Stimulated activated CD4-positive, alpha-beta T cell treated with anti-CD3 and anti-CD28 coated beads, Interleukin-12 subunit alpha, Interleukin-12 subunit beta, amount 100 ng/mL, for 4 hours (primary cell): ENCODE results near the gene RAPH1.

ENCODE experiments used
- DNase-seq: peaks from one replicate; pipeline ENCODE4 v3.0.0-alpha.2; 2020

Gene RAPH1

DNA sequence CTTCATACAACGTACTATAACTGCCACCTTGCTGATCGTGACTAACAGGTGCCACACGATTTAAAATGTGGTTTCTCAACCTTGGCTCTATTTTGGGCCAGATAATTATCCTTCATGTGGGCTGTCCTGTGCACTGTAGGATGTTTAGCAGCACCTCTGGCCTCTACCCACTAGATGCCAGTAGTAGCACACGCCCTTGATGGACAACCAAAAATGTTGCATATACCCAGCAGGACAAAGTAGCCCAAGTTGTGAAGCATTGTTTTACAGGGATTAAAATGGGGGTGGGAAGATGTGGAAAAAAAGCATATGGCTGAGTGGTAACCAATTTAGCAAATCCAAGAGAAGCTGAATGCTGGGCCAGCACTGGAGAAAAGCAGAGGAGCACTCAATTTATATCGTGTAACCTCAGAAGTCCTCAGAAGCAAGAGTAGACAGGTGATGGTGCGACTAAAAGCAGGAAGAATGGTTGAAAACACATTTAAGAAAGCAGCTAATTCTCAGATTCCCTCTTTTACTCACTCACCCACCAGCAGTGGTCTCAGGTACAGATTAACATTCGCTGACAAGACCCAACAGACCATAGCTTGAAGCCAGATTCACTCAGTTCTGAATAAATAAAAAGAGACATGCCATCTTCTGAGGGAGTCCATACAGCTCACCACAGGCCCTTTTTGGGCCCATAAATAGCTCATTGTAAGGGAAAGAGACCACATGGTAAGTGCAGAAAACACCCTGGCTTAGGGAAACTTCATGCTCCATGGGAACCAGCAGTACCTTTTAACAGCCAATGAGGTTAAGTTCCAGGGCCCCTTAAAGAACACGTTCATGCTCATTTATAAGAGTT, 50.6 kb downstream of the RAPH1 start:
- DNase-seq = peak; percentile 15

DNA sequence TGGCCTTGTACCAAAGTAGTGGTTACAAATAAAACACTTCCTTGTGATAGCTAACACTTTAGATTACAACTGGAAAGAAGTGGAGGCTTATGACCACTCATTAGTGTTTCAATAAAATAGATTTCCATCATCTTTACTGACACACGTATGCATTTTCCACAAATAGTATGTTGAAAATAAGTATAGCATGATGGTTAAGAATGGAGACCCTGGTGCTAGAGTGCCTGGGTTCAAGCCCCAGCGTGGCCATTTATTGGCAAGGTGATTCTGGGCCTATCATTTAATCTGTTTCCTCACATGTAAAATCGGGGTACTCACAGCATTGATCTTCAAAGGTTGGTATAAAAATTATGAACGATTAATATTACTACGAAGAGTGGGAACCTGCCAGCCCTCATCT, 54.5 kb downstream of the RAPH1 start:
- no peak for DNase-seq

DNA sequence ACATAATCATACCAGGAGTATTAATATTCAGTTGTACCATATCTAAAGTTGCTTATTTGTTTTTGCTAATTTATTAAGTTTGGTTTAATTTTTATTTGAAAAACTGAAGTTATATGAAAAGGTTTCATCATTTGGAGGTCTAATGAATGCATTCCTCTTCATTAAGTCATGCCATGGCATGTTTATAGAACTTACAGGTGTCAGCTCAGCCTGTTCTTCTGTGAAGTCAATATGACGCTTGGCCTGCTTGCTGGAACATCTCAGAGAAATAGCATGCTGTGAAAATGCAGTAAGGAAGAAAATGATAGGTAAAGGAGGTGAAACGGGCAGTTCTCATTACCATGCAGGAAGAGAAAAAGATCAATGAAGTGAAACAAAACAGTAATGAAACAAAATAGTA, 58.2 kb downstream of the RAPH1 start:
- no peak for DNase-seq

DNA sequence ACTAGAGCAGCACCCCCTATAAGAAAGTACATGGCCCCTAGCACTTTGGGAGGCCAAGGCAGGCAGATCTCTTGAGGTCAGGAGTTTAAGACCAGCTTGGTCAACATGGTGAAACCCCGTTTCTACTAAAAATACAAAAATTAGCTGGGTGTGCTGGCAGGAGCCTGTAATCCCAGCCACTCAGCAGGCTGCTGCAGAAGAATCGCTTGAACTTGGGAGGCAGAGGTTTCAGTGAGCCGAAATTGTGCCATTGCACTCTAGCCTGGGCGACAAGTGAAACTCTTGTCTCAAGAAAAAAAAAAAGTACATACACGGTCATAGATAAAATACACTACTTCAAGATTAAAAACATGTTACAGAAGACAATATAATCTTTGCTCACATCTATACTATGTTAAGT, 63.8 kb downstream of the RAPH1 start:
- no peak for DNase-seq

DNA sequence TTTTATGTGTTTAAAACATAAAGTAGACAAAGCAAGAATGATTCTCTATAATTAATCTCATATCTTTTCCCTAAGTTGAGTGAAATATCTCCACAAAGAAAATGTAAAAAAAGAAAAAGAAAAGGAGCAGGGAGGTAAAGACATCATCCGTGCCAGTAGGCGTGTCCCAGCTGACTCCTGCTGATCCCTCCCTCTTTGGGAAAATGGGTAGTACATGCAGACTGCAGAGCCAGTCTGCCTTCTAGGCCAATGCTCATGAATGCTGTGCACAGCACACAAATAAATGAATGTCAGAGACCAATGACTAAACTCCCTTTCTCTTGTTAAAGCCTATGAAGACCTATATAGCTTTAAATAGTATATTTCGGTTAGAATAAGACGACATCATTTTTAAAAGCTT, 64.7 kb downstream of the RAPH1 start:
- no peak for DNase-seq

DNA sequence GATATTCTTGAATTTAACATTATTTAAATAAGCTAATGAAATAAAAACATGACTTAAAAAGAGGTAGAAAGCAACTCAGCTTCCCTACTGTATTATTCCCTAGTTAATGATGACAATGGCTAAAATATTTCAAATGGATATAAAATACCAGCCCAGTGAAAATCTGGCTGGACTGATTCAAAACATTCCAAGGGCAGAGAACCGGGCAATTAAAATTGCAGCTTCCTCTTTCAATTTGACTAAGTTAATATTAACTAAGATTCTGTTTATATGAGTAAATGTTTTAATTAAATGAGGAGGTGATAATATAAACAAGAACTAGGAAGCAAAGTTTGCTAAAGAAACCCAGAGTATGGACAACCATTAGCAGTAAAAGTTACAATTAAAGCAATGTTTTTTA, 65.6 kb downstream of the RAPH1 start:
- no peak for DNase-seq

DNA sequence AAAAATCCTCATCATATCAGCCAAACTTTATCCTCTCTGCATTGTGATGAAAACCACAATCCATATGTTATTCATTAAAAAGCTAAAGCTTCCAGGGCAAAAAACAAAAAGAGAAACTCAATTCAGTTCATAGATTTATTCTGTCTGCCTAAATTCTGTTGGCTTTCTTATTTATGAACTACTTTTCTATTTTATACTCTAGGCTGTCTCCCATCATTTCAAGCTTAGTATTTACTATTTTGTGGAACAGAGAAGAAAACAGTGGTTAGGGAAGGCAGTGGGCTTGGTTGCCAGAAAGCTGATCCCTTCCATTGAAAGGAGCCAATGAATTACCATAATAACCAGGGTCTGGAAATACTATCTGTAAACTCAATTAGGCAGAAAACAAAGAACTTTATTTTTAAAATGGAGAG, 71.8 kb downstream of the RAPH1 start:
- DNase-seq = no peak

DNA sequence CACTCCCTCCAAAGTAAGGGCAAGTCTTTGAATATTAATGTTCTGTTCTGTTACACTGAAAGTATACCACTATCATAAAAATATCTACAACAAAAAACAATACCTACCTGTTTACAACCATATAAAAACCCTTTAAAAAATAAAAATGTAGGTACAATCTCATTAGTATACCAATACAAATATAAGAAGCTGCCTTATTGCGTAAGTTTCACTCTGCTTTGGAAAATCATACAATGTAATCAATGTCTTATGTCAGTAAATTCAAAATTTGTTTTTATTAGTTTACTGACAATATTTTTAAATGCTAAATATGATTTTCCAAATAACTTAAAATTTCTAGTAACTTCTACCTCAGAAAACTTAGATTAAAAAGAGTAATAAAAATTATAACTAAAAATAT, 72.8 kb downstream of the RAPH1 start:
- DNase-seq = no peak

DNA sequence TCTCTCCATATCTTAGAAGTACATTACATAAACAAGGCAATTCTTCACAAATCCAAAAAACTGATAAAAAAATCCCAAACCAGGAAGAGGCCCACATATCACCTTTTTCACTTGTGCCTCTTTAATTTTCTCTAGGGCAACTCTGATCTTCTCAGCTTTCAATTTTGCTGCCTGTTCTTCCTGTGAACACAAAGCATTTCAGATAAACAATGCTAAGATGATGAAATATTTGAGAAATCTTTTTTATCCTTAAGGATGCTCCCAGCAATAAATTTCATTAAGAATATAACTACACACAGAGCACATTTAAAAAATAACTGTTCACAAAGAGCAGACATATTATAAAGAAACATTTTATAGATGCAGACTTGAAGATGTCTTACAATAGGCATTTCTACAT, 73.4 kb downstream of the RAPH1 start:
- DNase-seq = no peak

DNA sequence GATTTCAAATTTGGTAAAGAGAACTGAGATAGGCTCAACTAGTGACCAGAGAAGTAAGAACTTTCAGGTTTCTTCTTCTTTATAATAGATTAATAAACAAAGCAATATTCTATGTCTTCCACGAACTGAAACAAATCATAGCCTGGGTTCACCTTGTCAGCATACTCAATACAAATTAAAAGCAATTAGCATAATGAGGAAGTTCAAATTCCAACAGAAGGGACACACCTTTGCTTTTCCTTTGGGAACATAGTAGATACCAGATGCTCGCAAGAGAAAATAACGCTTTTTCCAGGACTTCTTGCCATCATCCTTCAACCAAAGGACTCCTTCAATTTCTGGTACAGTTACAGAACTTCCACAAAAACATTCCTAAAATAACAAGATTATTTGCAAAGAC, 79.9 kb downstream of the RAPH1 start:
- DNase-seq = no peak

DNA sequence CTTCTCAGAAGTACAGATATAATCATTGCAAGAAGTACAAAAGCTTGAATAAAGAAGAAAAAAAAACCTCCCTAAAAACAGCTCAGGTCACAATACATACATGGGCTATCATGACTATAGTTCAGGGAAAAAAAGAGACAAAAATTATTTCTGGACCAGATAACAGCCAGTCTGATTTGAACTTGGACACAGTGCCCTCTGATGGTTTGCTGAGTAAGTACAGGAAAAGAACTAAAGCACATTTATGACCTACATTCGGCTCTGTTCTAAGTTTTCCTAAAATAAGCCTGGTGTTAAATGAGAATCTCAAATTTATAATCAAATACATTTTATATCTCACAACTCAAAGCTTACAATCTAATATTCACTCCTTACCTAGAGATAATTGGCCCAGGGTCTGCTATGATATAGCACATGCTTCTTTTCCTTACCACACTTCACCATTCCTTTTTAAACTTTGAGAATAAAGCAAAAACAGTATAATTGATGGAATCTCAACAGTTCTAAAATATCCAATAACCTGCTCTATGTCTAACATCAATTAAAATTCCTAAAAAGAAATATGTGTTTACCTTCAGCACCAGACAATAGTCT, 81.1 kb downstream of the RAPH1 start:
- DNase-seq = no peak

DNA sequence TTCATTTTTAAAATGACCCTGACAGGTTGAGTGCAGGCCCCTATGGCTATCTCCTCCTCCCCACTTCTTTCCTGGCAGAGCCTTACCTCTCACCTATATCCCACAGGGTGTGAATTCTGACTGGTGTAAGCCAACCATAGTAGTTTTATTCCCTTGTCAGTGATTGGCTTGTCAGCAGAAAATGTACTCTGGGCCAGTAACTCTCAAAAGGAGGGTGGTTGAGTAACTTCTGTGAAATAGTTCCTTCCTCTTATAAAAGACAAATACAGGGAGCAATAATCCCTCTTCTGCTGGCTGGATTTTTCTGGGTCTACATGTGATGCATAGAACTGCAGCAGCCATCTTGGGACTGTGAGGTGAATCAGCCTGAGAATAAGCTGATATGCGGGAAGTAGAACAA, 83.4 kb downstream of the RAPH1 start:
- no peak for DNase-seq

DNA sequence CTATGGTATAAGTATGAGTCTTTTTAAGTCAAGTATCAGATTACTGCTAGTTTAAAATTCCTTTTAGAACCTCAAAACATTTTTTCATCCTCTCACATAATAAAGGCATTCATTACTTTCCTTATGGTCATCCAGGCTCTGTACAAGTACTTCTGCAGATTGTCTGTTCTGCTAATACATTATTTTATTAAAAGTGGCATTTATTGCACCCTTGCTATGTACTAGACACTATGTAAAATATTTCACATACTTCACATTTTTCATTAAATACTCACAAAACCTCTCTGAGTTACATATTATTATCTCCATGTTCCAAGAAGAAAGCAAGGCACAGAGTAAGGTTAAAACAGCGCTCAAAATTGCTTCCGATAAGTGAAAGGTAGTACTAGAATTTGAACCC, 84.1 kb downstream of the RAPH1 start:
- no peak for DNase-seq

DNA sequence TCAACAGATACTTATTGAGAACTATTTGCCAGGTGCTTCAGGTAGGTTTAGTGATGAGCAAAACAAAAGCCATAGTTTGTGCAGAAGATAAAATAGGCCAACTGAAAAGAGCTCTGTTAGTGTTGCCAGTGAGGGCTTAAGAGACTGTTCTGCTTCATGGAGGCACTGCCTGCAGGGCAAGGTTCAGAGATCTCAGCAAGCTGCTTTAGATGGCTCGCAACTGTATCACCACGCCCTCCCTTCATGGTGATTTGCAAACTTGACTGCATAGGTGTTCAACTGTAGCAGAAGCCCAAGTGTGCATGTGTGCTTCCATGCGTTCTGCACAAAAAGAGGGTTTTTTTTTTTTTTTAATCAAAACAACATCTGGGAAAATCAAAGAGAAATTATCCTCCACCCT, 84.5 kb downstream of the RAPH1 start:
- DNase-seq = no peak

DNA sequence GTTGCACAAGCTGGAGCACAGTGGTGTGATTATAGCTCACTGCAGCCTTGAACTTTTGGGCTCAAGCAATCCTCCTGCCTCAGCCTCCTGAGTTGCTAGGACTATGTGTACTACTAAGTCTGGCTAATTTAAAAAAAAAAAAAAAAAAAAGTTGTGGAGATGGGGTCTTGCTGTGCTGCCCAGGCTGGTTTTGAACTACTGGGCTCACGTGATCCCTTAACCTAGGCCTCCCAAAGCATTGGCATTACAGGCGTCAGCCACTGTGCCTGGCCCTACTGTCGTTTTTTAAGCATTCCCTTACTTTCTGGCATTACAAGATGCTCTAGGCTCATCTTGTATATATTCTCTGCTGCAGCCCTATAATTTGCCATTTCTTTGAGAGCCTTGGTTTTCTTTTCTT, 88.3 kb downstream of the RAPH1 start:
- no peak for DNase-seq

DNA sequence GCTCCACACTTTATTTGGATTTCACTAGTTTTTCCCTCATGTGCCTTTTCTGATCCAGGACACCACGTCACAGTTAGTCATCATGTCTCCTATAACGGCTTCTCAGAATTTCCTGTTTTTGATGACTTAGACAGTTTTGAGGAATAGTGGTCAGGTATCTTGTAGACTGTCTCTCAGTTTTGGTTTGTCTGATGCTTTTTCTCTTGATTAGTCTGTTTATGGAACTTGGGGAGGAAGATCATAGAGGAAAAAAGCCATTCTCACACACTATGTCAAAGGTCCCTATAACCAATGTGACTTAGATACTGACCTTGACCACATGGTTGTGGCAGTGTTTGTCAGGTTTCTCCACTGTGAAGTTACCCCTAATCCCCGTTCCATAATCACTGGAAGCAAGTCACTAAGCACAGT, 89.0 kb downstream of the RAPH1 start:
- DNase-seq = no peak

DNA sequence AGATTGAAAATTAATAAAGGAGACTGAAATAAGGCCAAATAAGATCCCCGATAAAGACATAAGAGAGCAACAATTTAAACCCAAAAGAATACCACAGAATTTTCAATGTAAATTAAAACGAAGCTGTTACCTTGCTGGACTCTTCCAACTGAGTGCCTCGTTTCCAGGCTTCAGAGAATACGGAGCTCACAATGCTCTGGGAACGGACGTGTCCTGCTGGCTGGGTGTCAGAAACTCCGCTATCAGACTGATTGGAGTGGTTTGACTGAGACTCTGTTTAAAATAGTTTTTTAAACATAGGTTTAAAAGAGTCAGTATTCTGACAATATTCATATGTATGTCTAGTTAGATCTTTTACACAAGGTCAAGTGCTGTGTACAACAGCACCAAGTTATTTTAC, 90.4 kb downstream of the RAPH1 start:
- DNase-seq = no peak

DNA sequence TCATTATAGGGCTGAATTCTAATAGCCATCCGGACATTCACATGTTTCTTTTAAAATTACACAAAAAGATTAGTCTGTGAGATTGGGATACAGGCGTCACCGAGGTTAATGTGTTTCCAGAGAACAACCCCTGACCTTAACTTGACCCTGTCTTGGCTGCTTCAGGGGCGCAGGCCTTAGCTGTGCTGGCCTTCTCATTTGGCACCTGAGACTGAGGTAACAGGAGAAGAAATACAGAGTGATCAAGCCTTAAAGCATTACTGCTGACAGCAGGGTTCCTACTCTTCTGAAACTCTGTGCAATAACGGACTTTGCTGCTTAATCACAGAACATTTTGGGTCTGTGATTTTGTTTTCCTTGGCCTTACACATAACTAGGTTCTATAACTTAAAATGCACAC, 92.6 kb downstream of the RAPH1 start:
- no peak for DNase-seq

DNA sequence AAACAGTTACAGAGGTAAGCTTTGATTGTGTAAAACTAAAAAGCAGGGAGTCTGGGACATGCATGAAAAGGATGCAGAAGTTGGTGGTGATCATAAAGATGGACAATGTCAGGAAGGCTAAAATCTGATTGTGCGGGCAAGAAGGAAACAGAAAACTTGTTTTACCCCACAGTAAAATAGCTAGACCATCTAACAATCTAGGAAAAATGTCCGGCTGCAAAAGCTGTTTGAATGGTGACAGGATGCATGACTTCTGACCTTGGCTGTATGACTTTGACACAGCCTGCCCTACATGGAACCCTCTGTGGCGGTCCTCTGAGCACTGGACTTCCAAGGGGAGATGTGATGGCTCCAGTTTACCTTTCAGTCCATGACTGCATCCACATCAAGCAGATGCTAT, 93.6 kb downstream of the RAPH1 start:
- DNase-seq = no peak

DNA sequence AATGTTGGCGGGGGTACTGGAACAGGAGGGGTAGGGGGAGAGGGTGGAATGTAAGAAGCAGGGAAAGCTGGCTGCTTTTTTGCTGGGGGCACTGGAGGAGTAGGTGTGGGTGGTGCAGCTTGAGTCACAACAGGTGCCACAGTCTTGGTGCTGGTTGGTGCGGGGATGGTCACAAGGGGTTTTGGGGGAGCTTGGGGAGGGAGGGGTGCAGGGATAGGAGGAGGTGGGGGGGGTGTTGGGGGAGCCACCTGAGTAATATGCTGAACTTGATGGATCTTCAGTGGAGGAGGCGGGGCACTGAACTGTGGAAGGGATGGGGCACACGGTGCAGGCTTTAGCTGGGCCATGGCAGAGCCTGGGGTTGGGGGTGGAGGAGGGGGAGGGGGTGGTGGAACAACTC, 94.4 kb downstream of the RAPH1 start:
- DNase-seq = no peak

DNA sequence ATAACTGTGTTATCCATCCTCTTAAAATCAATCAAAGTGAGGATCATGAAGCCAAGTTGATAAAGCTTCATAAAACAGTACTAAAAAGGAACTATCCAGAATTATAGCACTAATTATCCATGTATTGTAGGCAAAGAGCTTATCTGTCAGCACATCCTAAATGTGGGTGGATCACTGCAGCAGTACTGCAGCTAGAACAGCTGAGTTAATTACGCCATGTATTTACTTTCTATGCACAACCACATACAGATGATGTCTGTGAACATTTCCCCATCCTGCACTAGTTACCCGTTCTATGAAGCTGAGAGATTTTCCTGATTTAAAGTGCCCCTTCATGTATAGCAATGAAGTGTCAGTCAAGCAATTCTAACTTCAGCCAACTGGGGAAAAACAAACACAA, 96.6 kb downstream of the RAPH1 start:
- DNase-seq = no peak

DNA sequence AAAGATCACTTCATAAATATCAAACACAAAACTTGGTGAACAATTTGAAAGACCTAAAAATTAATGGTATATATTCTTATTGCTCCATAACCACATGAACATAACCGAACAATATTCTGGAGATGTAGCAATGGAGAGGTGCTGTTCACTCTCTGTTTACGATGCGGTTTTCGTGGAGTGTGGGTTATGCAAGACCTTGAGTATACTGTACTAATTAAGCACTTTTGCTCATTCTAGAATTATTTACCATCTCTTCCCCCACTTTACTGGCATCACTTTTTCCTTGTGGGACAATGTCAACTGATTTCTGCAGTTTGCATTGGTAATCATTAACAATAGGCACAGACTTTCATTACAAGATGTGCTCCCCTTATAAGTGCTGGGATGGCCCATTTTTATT, 97.6 kb downstream of the RAPH1 start:
- no peak for DNase-seq

DNA sequence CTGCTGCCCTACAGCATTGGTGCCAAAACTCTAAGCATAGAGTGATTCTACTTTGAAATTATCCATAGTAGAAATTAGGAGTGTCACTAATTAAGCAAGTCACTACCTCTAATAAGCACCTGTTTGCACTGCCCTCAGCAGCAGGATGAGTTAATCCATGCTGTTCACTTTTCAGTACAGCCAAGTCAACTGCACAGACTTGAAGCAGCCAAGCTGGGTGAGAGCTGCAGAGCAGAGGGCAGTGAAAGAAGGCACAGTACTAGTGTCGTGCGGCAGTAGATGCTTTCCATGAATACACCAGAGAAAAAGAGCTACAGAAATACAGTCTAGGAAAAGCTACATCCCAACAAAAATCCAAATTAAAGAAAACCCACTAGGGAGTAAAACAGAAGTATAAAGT, 98.6 kb downstream of the RAPH1 start:
- no peak for DNase-seq

DNA sequence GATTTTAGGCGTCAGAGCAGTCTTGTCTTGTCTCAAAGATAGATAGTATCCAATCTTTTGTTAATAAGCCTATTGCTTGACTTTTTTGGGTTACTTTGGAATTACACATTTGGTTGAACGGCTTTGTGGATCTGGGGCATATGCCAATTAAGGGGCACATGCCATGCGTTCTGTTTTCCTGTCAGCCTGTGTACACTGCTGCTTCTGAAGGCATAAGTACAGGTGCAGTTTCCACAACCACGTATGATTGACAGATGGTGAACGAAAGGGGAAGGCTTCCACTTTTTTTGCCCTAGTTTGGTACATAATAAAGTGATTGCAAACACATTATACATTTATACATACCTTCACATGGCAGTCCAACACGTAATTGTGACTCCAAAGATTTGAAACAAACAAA, 102.3 kb downstream of the RAPH1 start:
- no peak for DNase-seq
